ENCODE results near the gene SF3B4.

The SF3B4 gene

DNA sequence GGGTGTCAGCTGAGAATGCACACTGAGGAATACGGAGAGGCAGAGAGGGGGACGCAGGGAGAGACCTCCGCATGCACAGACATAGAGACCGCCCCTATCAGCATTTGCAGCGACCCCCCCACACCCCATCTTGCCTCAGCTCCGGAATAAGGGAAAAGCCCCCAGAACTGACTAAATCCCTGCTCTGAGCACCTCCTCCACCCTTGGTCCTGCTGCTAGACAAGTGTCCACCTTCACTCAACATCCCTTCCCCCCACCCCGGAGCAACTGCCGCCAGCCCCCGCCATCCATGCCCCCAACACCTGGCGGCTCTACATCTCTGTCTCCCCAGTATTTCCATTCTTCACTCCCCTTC, 10.7 kb downstream of the SF3B4 start:
- H3K27ac ChIP-seq: peak overlapping the region; percentile 61 to 69
- H3K4me3 ChIP-seq: peak overlapping the region; percentile 60 to 86
- peaks cover 0 to 21% (median 9%) of the 10 kb centered on the region in 3 donors for H3K36me3 ChIP-seq
- intact Hi-C loops (cut with DNase I; ENCODE audit: low total_unique reads): no loop called here
- peaks cover 0 to 31% (median 21%) of the 10 kb centered on the region in 4 donors for H3K4me1 ChIP-seq
- no peaks in the 10 kb centered on the region for H3K9me3 ChIP-seq
- TF ChIP-seq, protein P1, sequence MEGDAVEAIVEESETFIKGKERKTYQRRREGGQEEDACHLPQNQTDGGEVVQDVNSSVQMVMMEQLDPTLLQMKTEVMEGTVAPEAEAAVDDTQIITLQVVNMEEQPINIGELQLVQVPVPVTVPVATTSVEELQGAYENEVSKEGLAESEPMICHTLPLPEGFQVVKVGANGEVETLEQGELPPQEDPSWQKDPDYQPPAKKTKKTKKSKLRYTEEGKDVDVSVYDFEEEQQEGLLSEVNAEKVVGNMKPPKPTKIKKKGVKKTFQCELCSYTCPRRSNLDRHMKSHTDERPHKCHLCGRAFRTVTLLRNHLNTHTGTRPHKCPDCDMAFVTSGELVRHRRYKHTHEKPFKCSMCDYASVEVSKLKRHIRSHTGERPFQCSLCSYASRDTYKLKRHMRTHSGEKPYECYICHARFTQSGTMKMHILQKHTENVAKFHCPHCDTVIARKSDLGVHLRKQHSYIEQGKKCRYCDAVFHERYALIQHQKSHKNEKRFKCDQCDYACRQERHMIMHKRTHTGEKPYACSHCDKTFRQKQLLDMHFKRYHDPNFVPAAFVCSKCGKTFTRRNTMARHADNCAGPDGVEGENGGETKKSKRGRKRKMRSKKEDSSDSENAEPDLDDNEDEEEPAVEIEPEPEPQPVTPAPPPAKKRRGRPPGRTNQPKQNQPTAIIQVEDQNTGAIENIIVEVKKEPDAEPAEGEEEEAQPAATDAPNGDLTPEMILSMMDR (IDR thresholded peaks at IDR 0.05): no peak
- H3K27me3 ChIP-seq: no peaks in the 10 kb centered on the region
- peak in 1 of 2 donors; percentile 61 for DNase-seq

DNA sequence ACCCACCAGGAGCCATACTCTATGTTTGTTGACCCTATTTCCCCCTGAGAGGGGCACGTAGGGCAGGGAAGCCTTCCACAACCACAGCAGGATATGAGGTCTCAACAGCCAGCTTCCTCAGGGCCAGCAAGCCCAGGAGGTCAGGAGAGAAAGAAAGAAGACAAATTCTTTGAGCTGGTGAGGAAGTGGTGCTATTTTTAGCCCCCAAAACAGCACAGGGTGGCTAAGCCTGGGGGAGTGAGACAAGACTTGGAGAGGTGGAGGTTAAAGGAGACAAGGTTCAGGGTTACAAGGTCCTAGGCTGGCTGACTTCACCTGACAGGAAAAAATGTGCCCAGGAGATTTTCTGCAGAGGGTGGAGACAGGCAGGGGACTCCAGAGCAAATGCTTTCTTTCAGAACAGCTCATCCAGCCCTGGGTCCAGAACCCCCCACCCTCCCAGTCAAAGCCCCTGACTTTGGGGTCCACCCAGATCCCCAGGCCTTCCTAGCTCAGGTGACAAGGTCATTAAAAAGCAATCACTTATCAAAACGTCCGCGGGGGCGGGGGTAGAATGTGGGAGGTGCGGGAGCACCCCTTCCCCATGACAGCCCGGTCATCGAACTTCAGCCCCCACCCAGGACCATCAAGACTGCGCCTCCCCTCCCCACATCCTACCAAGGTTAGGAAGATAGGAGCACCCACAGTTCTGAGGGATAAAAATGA, 11.3 kb downstream of the SF3B4 start:
- peak overlapping the region; percentile 60 to 86 for H3K4me3 ChIP-seq
- H3K9me3 ChIP-seq: no peaks in the 10 kb centered on the region
- DNase-seq: peak in 1 of 2 donors; percentile 59
- peak overlapping the region; percentile 61 to 69 for H3K27ac ChIP-seq
- intact Hi-C loops (cut with DNase I; ENCODE audit: low total_unique reads): no loop called here
- TF ChIP-seq, protein P1 (IDR thresholded peaks at IDR 0.05): no peak
- H3K4me1 ChIP-seq: peaks cover 0 to 31% (median 21%) of the 10 kb centered on the region in 4 donors
- no peaks in the 10 kb centered on the region for H3K27me3 ChIP-seq
- peaks cover 3 to 25% (median 13%) of the 10 kb centered on the region in 3 donors for H3K36me3 ChIP-seq

DNA sequence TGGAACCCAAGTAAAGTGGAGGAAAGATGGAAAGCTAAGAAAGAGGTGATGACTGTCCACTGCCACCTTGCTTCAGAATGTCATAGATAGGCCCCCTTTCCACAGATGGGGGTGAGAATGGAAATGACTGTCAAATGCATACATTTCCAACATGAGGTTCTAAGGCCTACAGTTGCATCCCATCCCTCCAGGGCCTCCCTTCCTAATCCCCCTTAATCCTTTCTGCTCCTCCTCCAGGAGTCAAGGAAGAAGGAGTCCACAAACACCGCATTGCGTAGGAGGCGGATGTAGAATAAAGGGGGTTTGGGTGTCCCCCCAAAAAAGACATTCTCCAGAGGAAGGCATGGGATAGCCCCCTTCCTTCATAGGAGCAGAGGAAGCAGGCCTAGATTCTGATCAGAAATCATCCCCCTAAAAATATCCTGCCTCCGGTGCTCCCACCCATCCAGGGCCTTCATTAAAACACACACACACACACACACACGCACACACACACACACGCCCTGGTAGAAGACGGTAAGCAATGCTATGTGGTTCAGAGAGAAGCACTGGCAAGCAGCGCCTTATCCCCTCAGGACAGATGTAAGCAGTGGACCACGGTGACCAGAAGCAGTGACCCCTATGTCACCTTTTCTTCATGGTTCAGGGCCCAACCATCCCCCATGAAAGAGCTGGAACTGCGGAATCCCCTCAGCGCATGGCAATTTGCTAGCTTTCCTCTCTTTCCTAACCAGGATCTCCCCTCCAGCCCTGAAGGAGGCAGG, 12.0 kb downstream of the SF3B4 start:
- intact Hi-C loops (cut with DNase I; ENCODE audit: low total_unique reads): no loop called here
- no peak for DNase-seq
- Histone ChIP-seq H3K9me3 (no peaks in the 10 kb centered on the region), H3K4me3 (peak overlapping the region; percentile 60 to 86), H3K4me1 (peaks cover 0 to 31% (median 21%) of the 10 kb centered on the region in 4 donors), H3K27me3 (no peaks in the 10 kb centered on the region), H3K27ac (peak overlapping the region; percentile 61 to 69), H3K36me3 (peaks cover 5 to 33% (median 20%) of the 10 kb centered on the region in 3 donors)
- TF ChIP-seq, protein P1 (IDR thresholded peaks at IDR 0.05): no peak

DNA sequence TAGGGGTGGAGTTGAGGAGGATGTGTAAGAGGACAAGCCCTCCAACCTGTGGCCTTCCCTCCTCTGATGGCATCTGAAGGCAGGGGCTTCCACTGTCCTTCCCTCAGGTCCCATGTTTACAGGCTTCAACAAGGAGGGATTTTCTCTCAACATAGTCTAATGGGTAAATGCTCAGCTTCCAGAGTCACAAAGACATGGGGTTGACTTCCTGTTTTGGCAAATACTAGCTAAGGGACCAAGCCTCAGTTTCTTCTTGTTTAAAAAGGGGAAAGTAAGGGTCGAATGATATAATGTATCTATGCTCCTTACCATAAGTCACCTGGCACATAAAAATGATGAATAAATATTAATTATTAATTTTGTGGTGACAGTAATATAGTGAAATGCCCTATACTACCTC, 13.1 kb downstream of the SF3B4 start:
- H3K4me3 ChIP-seq: no peak overlapping the region
- DNase-seq: no peak
- no peak overlapping the region for H3K27ac ChIP-seq
- intact Hi-C loops (cut with DNase I; ENCODE audit: low total_unique reads): no loop called here
- H3K36me3 ChIP-seq: peaks cover 5 to 43% (median 31%) of the 10 kb centered on the region in 3 donors
- H3K4me1 ChIP-seq: peaks cover 0 to 28% (median 21%) of the 10 kb centered on the region in 4 donors
- no peaks in the 10 kb centered on the region for H3K27me3 ChIP-seq
- TF ChIP-seq, protein P1 (IDR thresholded peaks at IDR 0.05): no peak
- H3K9me3 ChIP-seq: no peaks in the 10 kb centered on the region

DNA sequence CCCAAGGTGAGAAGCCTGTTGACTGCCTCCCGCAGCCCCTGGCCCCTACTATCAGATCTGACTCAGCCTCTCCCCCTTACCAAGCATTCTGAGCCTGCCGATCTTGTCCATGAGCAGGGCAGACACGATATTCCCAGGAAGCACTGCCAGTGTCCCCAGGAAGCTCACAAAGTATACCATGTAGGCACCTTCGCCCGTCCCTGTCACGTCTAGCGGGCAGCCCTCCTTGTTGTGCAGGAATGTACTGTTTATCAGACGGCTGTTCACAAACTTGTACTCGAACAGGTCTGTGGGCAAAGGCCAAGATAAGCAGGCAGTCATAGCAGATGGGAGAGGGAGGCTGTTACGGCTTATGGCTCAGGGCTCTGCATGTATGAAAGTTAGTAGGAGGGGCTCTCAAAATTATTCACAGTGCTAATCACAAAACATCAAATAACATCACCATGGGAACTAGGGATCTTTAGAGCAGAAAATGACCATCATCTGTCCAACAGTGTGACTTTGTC, 21.0 kb downstream of the SF3B4 start:
- DNase-seq: no peak
- Histone ChIP-seq H3K27ac (no peak overlapping the region), H3K9me3 (no peaks in the 10 kb centered on the region), H3K27me3 (no peaks in the 10 kb centered on the region), H3K36me3 (peaks cover 14 to 71% (median 48%) of the 10 kb centered on the region in 3 donors), H3K4me3 (no peak overlapping the region), H3K4me1 (no peaks in the 10 kb centered on the region)
- TF ChIP-seq, protein P1 (IDR thresholded peaks at IDR 0.05): no peak
- intact Hi-C loops (cut with DNase I; ENCODE audit: low total_unique reads): no loop called here

All from tibial artery (tissue), 4 donors.